GM23338 (cell line): ENCODE results near the gene SLC25A39. TPM values are rescaled to one million over a fixed set of nuclear protein-coding genes. Genes with fewer than 3 reads are reported as not detected.
A peak's percentile ranks its signal among the peaks of the same experiment; 100 is the strongest.

ENCODE experiments used
- ATAC-seq: fragments of 200-7000 bp; cut with Tn5 transposase; 3 replicates; pipeline ENCODE4 v1.9.1; 2020
- DNase-seq: peaks from one replicate; pipeline ENCODE4 v3.0.0-alpha.2; 2015; ENCODE audit warnings: low spot score
- H2AFZ ChIP-seq: fragments of 200-600 bp; sonication (generic); 2 replicates; pipeline ENCODE4 v1.8.0; 2016; ENCODE audit warnings: antibody characterized with exemption, mild to moderate bottlenecking, moderate library complexity
- H3F3A ChIP-seq: fragments of 200-600 bp; sonication (generic); replicated peaks from 2 replicates; pipeline ENCODE4 v1.8.0; 2017; ENCODE audit warnings: antibody characterized with exemption, mixed run types, low read depth
- H3K27ac ChIP-seq: fragments of 200-600 bp; sonication (generic); 2 replicates; pipeline ENCODE4 v1.6.1; 2016; ENCODE audit warnings: low read depth
- H3K27me3 ChIP-seq: fragments of 200-600 bp; sonication (generic); 2 replicates; pipeline ENCODE4 v1.8.0; 2016; ENCODE audit warnings: mild to moderate bottlenecking, mixed run types, moderate library complexity; ENCODE audit not compliant: insufficient read depth
- H3K36me3 ChIP-seq: fragments of 200-600 bp; sonication (generic); 2 replicates; pipeline ENCODE4 v1.8.0; 2016; ENCODE audit warnings: mild to moderate bottlenecking; ENCODE audit not compliant: insufficient read depth
- H3K4me1 ChIP-seq: fragments of 200-600 bp; sonication (generic); 2 replicates; pipeline ENCODE4 v1.8.0; 2016; ENCODE audit warnings: mild to moderate bottlenecking, moderate library complexity; ENCODE audit not compliant: insufficient read depth
- H3K4me2 ChIP-seq: fragments of 200-600 bp; sonication (generic); 2 replicates; pipeline ENCODE4 v1.7.1; 2017; ENCODE audit warnings: mixed run types
- H3K4me3 ChIP-seq: fragments of 200-600 bp; sonication (generic); 2 replicates; pipeline ENCODE4 v1.6.1; 2016; ENCODE audit warnings: mixed run types
- H3K79me2 ChIP-seq: fragments of 200-600 bp; sonication (generic); replicated peaks from 2 replicates; pipeline ENCODE4 v1.8.0; 2017; ENCODE audit warnings: mild to moderate bottlenecking; ENCODE audit not compliant: insufficient read depth
- H3K9me2 ChIP-seq: fragments of 200-600 bp; sonication (generic); 2 replicates; pipeline ENCODE4 v1.8.0; 2017; ENCODE audit not compliant: insufficient read depth
- H4K20me1 ChIP-seq: fragments of 200-600 bp; sonication (generic); replicated peaks from 2 replicates; pipeline ENCODE4 v1.8.0; 2017; ENCODE audit warnings: mild to moderate bottlenecking; ENCODE audit not compliant: insufficient read depth
- H3K27ac Mint-ChIP-seq: 2 replicates; pipeline ENCODE4 v1.8.0; 2020; ENCODE audit warnings: inconsistent platforms, mild to moderate bottlenecking, moderate library complexity, mixed read lengths
- H3K27me3 Mint-ChIP-seq: 3 replicates; pipeline ENCODE4 v1.8.0; 2022; ENCODE audit warnings: low read depth, mild to moderate bottlenecking, moderate library complexity, mixed read lengths, inconsistent platforms; ENCODE audit not compliant: insufficient read depth, poor library complexity
- H3K36me3 Mint-ChIP-seq: 3 replicates; pipeline ENCODE4 v1.8.0; 2021; ENCODE audit warnings: low read depth, mild to moderate bottlenecking, inconsistent platforms, moderate library complexity, mixed read lengths
- H3K4me1 Mint-ChIP-seq: 3 replicates; pipeline ENCODE4 v1.8.0; 2020; ENCODE audit warnings: mild to moderate bottlenecking, inconsistent platforms, mixed read lengths
- H3K4me3 Mint-ChIP-seq: 3 replicates; pipeline ENCODE4 v1.8.0; 2021; ENCODE audit warnings: moderate library complexity, mild to moderate bottlenecking, inconsistent platforms, mixed read lengths
- H3K9me3 Mint-ChIP-seq: 3 replicates; pipeline ENCODE4 v1.8.0; 2020; ENCODE audit warnings: moderate library complexity, mild to moderate bottlenecking, inconsistent platforms, mixed read lengths
- CREB1 ChIP-seq: fragments of 250-450 bp; sonication (Bioruptor Pico); IDR thresholded peaks from 2 replicates; pipeline ENCODE4 v1.5.0; 2020; ENCODE audit warnings: low read depth, mild to moderate bottlenecking, moderate library complexity
- CTCF ChIP-seq, 2 experiments: fragments of 200-600 bp in 1 of 2; sonication (generic) in 1 of 2; conservative IDR thresholded peaks; 2 replicates each; pipeline versions ENCODE4 v1.5.1 to v1.6.1; 2016 to 2017; ENCODE audit warnings: antibody characterized with exemption in 2 of 2, low read depth in 2 of 2, mild to moderate bottlenecking in 2 of 2, moderate library complexity in 1 of 2
- EZH2 ChIP-seq: fragments of 200-600 bp; sonication (generic); IDR thresholded peaks from one replicate; pipeline ENCODE4 v1.8.0; 2017; ENCODE audit warnings: antibody characterized with exemption, mild to moderate bottlenecking, low read depth; ENCODE audit not compliant: unreplicated experiment
- NANOG ChIP-seq: IDR thresholded peaks from 2 replicates; pipeline ENCODE4 v1.6.1; 2016; ENCODE audit warnings: antibody characterized with exemption, borderline replicate concordance
- REST ChIP-seq: IDR thresholded peaks from one replicate; pipeline ENCODE4 v1.6.1; 2018; ENCODE audit warnings: antibody characterized with exemption; ENCODE audit not compliant: unreplicated experiment
- ZNF331 ChIP-seq: fragments of 250-450 bp; sonication (Bioruptor Pico); IDR thresholded peaks from 2 replicates; pipeline ENCODE4 v1.5.0; 2020; ENCODE audit warnings: low read depth, mild to moderate bottlenecking, moderate library complexity
- ZNF462 ChIP-seq: fragments of 250-450 bp; sonication (Bioruptor Pico); IDR thresholded peaks from 2 replicates; pipeline ENCODE4 v1.5.0; 2020; ENCODE audit warnings: mild to moderate bottlenecking, moderate library complexity
- polyA plus RNA-seq: library from polyadenylated mRNA; unstranded; fragments of >200 nt; fragmentation: Nextera tagmentation; extraction: Ambion mirVana; gene quantifications from 2 replicates; pipeline ENCODE4 v1.2.1, GENCODE V29; 2016
- total RNA-seq: library from RNA; depleted of rRNA; stranded (reverse); fragments of >200 nt; shearing (Covaris generic); gene quantifications from 2 replicates; pipeline ENCODE4 v1.2.3, GENCODE V29; 2014

SLC25A39 gene
- total and polyA plus RNA-seq, 2 experiments from 2014 or later, result 184 to 202 TPM

DNA sequence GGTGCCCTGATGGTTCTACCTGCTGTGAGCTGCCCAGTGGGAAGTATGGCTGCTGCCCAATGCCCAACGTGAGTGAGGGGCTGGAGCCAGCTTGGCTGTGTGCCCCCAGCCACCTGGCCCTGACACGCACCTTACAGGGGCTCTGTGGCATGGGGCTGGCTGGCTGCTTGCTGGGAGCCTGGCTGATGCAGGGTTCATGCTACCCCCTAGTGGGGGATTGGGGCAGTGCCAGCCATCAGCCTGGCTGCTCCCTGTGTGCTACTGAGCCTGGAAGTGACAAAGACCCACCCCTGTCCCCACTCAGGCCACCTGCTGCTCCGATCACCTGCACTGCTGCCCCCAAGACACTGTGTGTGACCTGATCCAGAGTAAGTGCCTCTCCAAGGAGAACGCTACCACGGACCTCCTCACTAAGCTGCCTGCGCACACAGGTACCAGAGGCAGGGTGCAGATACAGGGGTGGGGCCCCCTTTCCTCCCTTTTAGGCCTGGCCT, 26.2 kb upstream of the SLC25A39 start:
- Mint-ChIP-seq H3K27ac (no peak overlapping the region), H3K4me1 (peaks cover 12% of the 10 kb centered on the region), H3K36me3 (peaks cover 8% of the 10 kb centered on the region; the same call in 2 of the 3 replicates), H3K27me3 (peaks cover 22% of the 10 kb centered on the region), H3K9me3 (peaks cover 2% of the 10 kb centered on the region; the same call in 1 of the 3 replicates), H3K4me3 (no peak overlapping the region)
- H3K4me2 ChIP-seq, result no peak overlapping the region
- no peak overlapping the region for H3K27ac ChIP-seq
- peak; percentile 66 to 89 for TF ChIP-seq CTCF (conservative IDR thresholded peaks at IDR 0.05; ENCODE audit: low read depth in 2 of 2)
- no peak for TF ChIP-seq REST
- TF ChIP-seq EZH2, result no peak
- no peak for TF ChIP-seq CREB1 (CRISPR knock-in tag)
- no peak for TF ChIP-seq ZNF331 (CRISPR knock-in tag)
- DNase-seq (peak; percentile 85), ATAC-seq (peak; percentile 68)
- H3K36me3 ChIP-seq, result no peaks in the 10 kb centered on the region
- H3K4me3 ChIP-seq, result no peak overlapping the region
- H3K4me1 ChIP-seq, result peaks cover 7% of the 10 kb centered on the region; the same call in 1 of the 2 replicates
- H3K9me2 ChIP-seq, result no peaks in the 10 kb centered on the region
- H4K20me1 ChIP-seq, result peaks cover 3% of the 10 kb centered on the region; the same call in 1 of the 2 replicates
- H3F3A ChIP-seq, result peaks cover 10% of the 10 kb centered on the region; the same call in 1 of the 2 replicates
- no peak overlapping the region for H2AFZ ChIP-seq
- H3K79me2 ChIP-seq, result peaks cover 4% of the 10 kb centered on the region; the same call in 1 of the 2 replicates
- peaks cover 8% of the 10 kb centered on the region; the same call in 1 of the 2 replicates for H3K27me3 ChIP-seq

GRCh38 chr17:44349553-44350070, 25.0 kb upstream of the SLC25A39 start:
- Histone ChIP-seq H3K9me2 (no peaks in the 10 kb centered on the region), H4K20me1 (peaks cover 3% of the 10 kb centered on the region; the same call in 1 of the 2 replicates), H2AFZ (no peak overlapping the region), H3K79me2 (peaks cover 4% of the 10 kb centered on the region; the same call in 1 of the 2 replicates), H3K4me1 (peaks cover 7% of the 10 kb centered on the region; the same call in 1 of the 2 replicates), H3K27ac (no peak overlapping the region), H3K4me2 (no peak overlapping the region), H3K27me3 (peaks cover 8% of the 10 kb centered on the region; the same call in 1 of the 2 replicates), H3K4me3 (no peak overlapping the region), H3K36me3 (no peaks in the 10 kb centered on the region), H3F3A (peaks cover 3% of the 10 kb centered on the region; the same call in 1 of the 2 replicates)
- peaks cover 8% of the 10 kb centered on the region; the same call in 2 of the 3 replicates for H3K36me3 Mint-ChIP-seq
- DNase-seq, result no peak
- H3K27me3 Mint-ChIP-seq, result peaks cover 21% of the 10 kb centered on the region
- H3K27ac Mint-ChIP-seq, result no peak overlapping the region
- peaks cover 3% of the 10 kb centered on the region; the same call in 1 of the 3 replicates for H3K9me3 Mint-ChIP-seq
- ATAC-seq, result no peak
- H3K4me1 Mint-ChIP-seq, result peaks cover 12% of the 10 kb centered on the region
- H3K4me3 Mint-ChIP-seq, result no peak overlapping the region
- TF ChIP-seq ZNF462 (no peak), EZH2 (no peak), CREB1 (CRISPR knock-in tag) (no peak), NANOG (no peak)
